HT1080 (cell line): ENCODE results near the gene ANKUB1. TPM values are rescaled to one million over a fixed set of nuclear protein-coding genes. Genes with fewer than 3 reads are reported as not detected.

Experiments
- DNase-seq: peaks from one replicate; pipeline ENCODE4 v3.0.0-alpha.2; 2015; ENCODE audit warnings: low read depth
- small RNA-seq: library from RNA; depleted of rRNA; stranded (forward); fragments of <200 nt; gene quantifications from one replicate; pipeline ENCODE3, GENCODE V24; 2014
- total RNA-seq: library from RNA; depleted of rRNA; stranded (reverse); fragments of >200 nt; shearing (Covaris generic); gene quantifications from 2 replicates; pipeline ENCODE4 v1.2.3, GENCODE V29; 2014; rRNA removed

Gene ANKUB1
- total RNA-seq, 1 experiment from 2014 or later = not detected

GRCh38 chr3:149713730-149714654 is 78.4 kb downstream of the ANKUB1 start:
- no peak for DNase-seq

Small RNA genes within 50 kb of the gene (small RNA-seq; reads per million reads assigned to genes)
- gene RNU6-507P = not detected

Other genes with a start within 250 kb of the ANKUB1 start
- gene WWTR1, start 134.5 kb downstream of the ANKUB1 start, total RNA-seq = 68.3 and 116 TPM in 2 replicates
- gene COMMD2, start 40.1 kb downstream of the ANKUB1 start, total RNA-seq = 50.0 and 50.9 TPM in 2 replicates
- gene RNF13, start 20.7 kb upstream of the ANKUB1 start, total RNA-seq = 47.5 and 56.6 TPM in 2 replicates
- gene PFN2, start 178.3 kb upstream of the ANKUB1 start, total RNA-seq = 226 and 261 TPM in 2 replicates